ENCODE data around the gene MXRA8. TPM values are rescaled to one million over a fixed set of nuclear protein-coding genes. Genes with fewer than 3 reads are reported as not detected.

Gene MXRA8
- total RNA-seq, 4 donors from 2014 or later = 18.6 to 43.5 (median 21.9) TPM

GRCh38 chr1:1361233-1361981, 3.1 kb upstream of the MXRA8 start:
- TF ChIP-seq EP300 (IDR thresholded peaks at IDR 0.05) = no peak
- no peak for TF ChIP-seq POLR2A (IDR thresholded peaks at IDR 0.05)
- TF ChIP-seq POLR2AphosphoS5 (IDR thresholded peaks at IDR 0.05) = no peak
- no peak for TF ChIP-seq CTCF (IDR thresholded peaks at IDR 0.05)
- DNase-seq (ENCODE audit: low spot score in 2 of 2) = no peak
- H3K4me1 ChIP-seq = peaks cover 50% of the 10 kb centered on the region
- no peaks in the 10 kb centered on the region for H3K36me3 ChIP-seq
- no peaks in the 10 kb centered on the region for H3K9me3 ChIP-seq
- H3K27me3 ChIP-seq = no peaks in the 10 kb centered on the region
- 65% methylated on average over 30 of the region's 35 CpGs for WGBS
- peak overlapping the region; percentile 7 for H3K4me3 ChIP-seq
- H3K27ac ChIP-seq = peak overlapping the region; percentile 72

- Histone ChIP-seq H3K27me3 (peaks cover 1% of the 10 kb centered on the region), H3K9me3 (no peaks in the 10 kb centered on the region), H3K36me3 (no peaks in the 10 kb centered on the region), H3K4me1 (peaks cover 57% of the 10 kb centered on the region), H3K27ac (peak overlapping the region; percentile 88), H3K4me3 (no peak overlapping the region)
- peak; percentile 84 to 93 for DNase-seq (ENCODE audit: low spot score in 2 of 2)
- whole genome bisulfite sequencing = 67% methylated on average over 18 of the region's 20 CpGs
- TF ChIP-seq POLR2AphosphoS5 (IDR thresholded peaks at IDR 0.05) (no peak), CTCF (IDR thresholded peaks at IDR 0.05) (no peak), EP300 (IDR thresholded peaks at IDR 0.05) (no peak), POLR2A (IDR thresholded peaks at IDR 0.05) (no peak)
Observed at GRCh38 chr1:1360506-1361169, 2.3 kb upstream of the MXRA8 start.

- H3K4me3 ChIP-seq = peak overlapping the region; percentile 9
- no peaks in the 10 kb centered on the region for H3K36me3 ChIP-seq
- DNase-seq (ENCODE audit: low spot score in 2 of 2) = no peak
- H3K27ac ChIP-seq = peak overlapping the region; percentile 88
- WGBS = 45% methylated on average over 15 of the region's 28 CpGs
- peaks cover 7% of the 10 kb centered on the region for H3K27me3 ChIP-seq
- peaks cover 65% of the 10 kb centered on the region for H3K4me1 ChIP-seq
- TF ChIP-seq POLR2A (IDR thresholded peaks at IDR 0.05) (no peak), CTCF (IDR thresholded peaks at IDR 0.05) (no peak), EP300 (IDR thresholded peaks at IDR 0.05) (no peak), POLR2AphosphoS5 (IDR thresholded peaks at IDR 0.05) (no peak)
- no peaks in the 10 kb centered on the region for H3K9me3 ChIP-seq
Observed at GRCh38 chr1:1359664-1360468, 1.5 kb upstream of the MXRA8 start.

GRCh38 chr1:1359308-1359663, 931 bp upstream of the MXRA8 start:
- DNase-seq (ENCODE audit: low spot score in 2 of 2) = no peak
- Histone ChIP-seq H3K9me3 (no peaks in the 10 kb centered on the region), H3K4me1 (peaks cover 71% of the 10 kb centered on the region), H3K27ac (peak overlapping the region; percentile 88), H3K27me3 (peaks cover 13% of the 10 kb centered on the region), H3K36me3 (no peaks in the 10 kb centered on the region), H3K4me3 (peak overlapping the region; percentile 48)
- whole genome bisulfite sequencing = 62% methylated on average over 5 of the region's 6 CpGs
- TF ChIP-seq POLR2A (IDR thresholded peaks at IDR 0.05) (no peak), EP300 (IDR thresholded peaks at IDR 0.05) (no peak), POLR2AphosphoS5 (IDR thresholded peaks at IDR 0.05) (no peak), CTCF (IDR thresholded peaks at IDR 0.05) (no peak)
